ENCODE measurements around the gene PCDHGB1.
"Not testable (repeated sequence)": the region's sequence is repeated elsewhere in the genome, so short reads cannot be mapped to it uniquely, and the experiment has no call there.

The PCDHGB1 gene

DNA sequence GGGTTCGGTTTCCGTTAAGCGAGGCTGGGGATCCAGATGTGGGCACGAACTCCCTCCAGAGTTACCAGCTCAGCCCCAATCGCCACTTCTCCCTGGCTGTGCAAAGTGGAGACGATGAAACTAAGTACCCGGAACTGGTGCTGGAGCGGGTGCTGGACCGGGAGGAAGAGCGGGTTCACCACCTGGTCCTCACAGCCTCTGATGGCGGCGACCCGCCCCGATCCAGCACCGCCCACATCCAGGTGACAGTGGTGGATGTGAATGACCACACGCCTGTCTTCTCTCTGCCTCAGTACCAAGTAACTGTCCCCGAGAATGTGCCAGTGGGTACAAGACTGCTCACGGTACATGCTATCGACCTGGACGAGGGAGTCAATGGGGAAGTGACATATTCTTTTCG, 33.4 kb downstream of the PCDHGB1 start:
- no peak for DNase-seq (ENCODE audit: low spot score)

DNA sequence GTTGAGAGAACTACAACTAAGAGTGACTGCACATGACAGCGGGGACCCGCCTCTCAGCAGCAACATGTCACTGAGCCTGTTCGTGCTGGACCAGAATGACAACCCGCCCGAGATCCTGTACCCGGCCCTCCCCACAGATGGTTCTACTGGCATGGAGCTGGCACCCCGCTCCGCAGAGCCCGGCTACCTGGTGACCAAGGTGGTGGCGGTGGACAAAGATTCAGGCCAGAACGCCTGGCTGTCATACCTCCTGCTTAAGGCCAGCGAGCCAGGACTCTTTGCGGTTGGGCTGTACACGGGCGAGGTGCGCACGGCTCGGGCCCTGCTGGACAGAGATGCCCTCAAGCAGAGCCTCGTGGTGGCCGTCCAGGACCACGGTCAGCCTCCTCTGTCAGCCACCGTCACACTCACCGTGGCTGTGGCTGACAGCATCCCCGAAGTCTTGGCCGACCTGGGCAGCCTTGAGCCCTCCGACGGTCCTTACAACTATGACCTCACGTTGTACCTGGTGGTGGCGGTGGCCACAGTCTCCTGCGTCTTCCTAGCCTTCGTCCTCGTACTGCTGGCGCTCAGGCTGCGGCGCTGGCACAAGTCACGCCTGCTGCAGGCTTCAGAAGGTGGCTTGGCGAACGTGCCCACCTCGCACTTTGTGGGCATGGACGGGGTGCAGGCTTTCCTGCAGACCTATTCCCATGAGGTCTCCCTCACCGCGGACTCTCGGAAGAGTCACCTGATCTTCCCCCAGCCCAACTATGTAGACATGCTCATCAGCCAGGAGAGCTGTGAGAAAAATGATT, 34.8 kb downstream of the PCDHGB1 start:
- DNase-seq (ENCODE audit: low spot score): no peak

DNA sequence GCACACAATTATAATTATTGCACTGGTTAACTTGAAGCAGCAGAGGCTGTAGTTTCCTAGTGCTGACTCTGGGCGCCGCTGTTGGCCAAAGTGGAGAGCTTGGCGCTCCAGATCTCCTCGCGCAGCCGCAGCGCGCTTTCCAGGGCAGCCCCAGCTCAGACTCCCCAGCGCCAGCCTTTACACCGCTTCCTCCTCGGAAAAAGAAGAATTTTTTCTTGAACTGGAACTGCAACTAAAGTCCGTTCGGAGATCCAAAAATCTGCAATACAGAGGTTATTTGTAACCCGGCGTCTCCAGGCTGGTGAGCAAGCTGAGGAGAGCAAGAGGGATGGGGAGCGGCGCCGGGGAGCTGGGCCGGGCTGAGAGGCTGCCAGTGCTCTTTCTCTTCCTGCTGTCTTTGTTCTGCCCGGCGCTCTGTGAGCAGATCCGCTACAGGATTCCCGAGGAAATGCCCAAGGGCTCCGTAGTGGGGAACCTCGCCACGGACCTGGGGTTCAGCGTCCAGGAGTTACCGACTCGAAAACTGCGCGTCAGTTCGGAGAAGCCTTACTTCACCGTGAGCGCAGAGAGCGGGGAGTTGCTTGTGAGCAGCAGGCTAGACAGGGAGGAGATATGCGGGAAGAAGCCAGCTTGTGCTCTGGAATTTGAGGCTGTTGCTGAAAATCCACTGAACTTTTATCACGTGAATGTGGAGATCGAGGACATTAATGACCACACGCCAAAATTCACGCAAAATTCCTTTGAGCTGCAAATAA, 37.8 kb downstream of the PCDHGB1 start, which contains the start of gene PCDHGB4:
Gene PCDHGB4, plus strand, starts transcription at position 142 of the 755 bp plus-strand sequence. Its CDS starts 187 bp downstream, at position 329.
- DNase-seq (ENCODE audit: low spot score): not testable (repeated sequence)

DNA sequence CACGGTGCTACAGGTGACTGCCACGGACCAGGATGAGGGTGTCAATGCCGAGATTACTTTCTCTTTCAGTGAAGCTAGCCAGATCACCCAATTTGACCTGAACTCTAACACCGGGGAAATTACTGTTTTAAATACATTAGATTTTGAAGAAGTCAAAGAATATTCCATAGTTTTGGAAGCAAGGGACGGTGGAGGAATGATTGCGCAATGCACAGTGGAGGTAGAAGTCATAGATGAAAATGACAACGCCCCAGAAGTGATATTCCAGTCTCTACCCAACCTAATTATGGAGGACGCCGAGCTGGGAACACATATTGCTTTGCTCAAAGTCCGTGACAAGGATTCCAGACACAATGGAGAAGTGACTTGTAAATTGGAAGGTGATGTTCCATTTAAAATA, 38.8 kb downstream of the PCDHGB1 start:
- DNase-seq (ENCODE audit: low spot score): no peak

DNA sequence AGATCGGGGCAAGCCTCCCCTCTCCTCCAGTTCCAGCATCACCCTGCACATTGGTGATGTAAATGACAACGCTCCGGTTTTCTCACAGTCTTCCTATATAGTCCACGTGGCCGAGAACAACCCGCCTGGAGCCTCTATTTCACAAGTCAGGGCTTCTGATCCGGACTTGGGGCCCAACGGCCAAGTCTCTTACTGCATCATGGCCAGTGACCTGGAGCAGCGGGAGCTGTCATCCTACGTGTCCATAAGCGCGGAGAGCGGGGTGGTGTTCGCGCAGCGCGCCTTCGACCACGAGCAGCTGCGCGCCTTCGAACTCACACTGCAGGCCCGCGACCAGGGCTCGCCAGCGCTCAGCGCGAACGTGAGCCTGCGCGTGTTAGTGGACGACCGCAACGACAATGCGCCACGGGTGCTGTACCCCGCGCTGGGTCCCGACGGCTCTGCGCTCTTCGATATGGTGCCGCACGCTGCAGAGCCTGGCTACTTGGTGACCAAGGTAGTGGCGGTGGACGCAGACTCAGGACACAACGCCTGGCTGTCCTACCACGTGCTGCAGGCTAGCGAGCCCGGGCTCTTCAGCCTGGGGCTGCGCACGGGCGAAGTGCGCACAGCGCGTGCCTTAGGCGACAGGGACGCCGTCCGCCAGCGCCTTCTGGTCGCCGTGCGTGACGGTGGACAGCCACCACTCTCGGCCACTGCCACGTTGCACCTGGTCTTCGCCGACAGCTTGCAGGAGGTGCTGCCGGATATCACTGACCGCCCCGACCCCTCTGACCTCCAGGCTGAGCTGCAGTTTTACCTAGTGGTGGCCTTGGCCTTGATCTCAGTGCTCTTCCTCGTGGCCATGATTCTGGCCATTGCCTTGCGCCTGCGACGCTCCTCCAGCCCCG, 39.5 kb downstream of the PCDHGB1 start:
- DNase-seq (ENCODE audit: low spot score): no peak

DNA sequence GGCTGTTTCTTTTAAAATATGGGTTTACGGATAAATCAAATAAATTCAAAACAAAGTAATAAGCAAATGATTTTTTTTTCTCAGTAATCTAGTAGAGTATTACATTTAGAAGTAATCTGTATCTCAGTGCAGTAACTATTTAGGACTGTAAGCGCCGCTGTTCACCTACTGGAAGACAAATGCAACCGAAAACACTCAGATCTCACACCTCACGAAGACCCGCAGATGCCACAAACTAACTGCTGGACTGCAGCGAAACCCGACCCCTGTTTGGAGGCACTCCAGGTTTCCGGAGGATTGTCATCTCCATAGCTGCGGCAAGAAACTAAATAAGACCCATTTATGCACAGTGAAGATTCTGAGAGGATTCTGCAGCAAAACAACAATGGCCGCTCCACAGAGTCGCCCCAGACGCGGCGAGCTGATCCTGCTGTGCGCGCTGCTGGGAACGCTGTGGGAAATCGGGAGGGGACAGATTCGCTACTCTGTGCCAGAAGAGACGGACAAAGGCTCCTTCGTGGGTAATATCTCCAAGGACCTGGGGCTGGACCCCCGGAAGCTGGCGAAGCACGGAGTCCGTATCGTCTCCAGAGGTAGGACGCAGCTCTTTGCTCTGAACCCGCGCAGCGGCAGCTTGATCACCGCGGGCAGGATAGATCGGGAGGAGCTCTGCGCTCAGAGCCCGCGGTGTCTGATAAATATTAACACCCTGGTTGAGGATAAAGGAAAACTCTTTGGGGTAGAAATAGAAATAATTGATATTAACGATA, 42.7 kb downstream of the PCDHGB1 start, which contains the start of gene PCDHGA8:
Gene PCDHGA8, plus strand, starts transcription at position 205 of the 770 bp plus-strand sequence. Its CDS starts 181 bp downstream, at position 386.
- DNase-seq (ENCODE audit: low spot score): no peak

DNA sequence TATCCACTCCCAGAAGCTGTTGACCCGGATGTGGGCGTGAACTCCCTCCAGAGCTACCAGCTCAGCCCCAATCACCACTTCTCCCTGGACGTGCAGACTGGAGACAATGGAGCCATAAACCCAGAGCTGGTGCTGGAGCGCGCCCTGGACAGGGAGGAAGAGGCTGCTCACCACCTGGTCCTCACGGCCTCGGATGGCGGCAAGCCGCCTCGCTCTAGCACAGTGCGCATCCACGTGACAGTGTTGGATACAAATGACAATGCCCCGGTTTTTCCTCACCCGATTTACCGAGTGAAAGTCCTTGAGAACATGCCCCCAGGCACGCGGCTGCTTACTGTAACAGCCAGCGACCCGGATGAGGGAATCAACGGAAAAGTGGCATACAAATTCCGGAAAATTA, 43.4 kb downstream of the PCDHGB1 start:
- no peak for DNase-seq (ENCODE audit: low spot score)

DNA sequence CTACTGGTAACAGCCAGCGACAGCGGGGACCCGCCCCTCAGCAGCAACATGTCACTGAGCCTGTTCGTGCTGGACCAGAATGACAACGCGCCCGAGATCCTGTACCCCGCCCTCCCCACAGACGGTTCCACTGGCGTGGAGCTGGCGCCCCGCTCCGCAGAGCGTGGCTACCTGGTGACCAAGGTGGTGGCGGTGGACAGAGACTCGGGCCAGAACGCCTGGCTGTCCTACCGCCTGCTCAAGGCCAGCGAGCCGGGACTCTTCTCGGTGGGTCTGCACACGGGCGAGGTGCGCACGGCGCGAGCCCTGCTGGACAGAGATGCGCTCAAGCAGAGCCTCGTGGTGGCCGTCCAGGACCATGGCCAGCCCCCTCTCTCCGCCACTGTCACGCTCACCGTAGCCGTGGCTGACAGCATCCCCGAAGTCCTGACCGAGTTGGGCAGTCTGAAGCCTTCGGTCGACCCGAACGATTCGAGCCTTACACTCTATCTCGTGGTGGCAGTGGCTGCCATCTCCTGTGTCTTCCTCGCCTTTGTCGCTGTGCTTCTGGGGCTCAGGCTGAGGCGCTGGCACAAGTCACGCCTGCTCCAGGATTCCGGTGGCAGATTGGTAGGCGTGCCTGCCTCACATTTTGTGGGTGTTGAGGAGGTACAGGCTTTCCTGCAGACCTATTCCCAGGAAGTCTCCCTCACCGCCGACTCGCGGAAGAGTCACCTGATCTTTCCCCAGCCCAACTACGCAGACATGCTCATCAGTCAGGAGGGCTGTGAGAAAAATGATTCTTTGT, 44.7 kb downstream of the PCDHGB1 start:
- DNase-seq (ENCODE audit: low spot score): not testable (repeated sequence)

DNA sequence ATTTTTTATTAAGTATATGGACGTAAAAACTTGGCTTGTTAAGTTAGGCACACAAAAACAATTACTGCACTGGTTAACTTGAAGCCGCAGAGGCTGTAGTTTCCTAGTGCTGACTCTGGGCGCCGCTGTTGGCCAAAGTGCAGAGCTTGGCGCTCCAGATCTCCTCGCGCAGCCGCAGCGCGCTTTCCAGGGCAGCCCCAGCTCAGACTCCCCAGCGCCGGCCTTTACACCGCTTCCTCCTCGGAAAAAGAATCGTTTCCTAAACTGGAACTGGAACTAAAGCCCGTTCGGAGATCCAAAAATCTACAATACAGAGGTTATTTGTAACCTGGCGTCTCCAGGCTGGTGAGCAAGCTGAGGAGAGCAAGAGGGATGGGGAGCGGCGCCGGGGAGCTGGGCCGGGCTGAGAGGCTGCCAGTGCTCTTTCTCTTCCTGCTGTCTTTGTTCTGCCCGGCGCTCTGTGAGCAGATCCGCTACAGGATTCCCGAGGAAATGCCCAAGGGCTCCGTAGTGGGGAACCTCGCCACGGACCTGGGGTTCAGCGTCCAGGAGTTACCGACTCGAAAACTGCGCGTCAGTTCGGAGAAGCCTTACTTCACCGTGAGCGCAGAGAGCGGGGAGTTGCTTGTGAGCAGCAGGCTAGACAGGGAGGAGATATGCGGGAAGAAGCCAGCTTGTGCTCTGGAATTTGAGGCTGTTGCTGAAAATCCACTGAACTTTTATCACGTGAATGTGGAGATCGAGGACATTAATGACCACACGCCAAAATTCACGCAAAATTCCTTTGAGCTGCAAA, 48.1 kb downstream of the PCDHGB1 start, which contains the start of gene PCDHGB5:
Gene PCDHGB5, plus strand, starts transcription at position 192 of the 796 bp plus-strand sequence. Its CDS starts 181 bp downstream, at position 373.
- not testable (repeated sequence) for DNase-seq (ENCODE audit: low spot score)

DNA sequence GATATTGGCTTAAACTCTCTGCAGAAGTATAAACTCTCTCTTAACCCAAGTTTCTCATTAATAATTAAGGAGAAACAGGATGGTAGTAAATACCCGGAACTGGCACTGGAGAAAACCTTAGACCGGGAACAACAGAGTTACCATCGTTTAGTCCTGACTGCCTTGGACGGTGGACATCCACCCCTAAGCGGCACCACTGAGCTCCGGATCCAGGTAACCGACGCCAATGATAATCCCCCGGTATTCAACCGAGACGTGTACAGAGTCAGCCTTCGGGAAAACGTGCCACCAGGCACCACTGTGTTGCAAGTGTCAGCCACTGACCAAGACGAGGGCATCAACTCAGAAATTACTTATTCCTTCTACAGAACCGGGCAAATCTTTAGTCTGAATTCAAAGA, 48.7 kb downstream of the PCDHGB1 start:
- no peak for DNase-seq (ENCODE audit: low spot score)

DNA sequence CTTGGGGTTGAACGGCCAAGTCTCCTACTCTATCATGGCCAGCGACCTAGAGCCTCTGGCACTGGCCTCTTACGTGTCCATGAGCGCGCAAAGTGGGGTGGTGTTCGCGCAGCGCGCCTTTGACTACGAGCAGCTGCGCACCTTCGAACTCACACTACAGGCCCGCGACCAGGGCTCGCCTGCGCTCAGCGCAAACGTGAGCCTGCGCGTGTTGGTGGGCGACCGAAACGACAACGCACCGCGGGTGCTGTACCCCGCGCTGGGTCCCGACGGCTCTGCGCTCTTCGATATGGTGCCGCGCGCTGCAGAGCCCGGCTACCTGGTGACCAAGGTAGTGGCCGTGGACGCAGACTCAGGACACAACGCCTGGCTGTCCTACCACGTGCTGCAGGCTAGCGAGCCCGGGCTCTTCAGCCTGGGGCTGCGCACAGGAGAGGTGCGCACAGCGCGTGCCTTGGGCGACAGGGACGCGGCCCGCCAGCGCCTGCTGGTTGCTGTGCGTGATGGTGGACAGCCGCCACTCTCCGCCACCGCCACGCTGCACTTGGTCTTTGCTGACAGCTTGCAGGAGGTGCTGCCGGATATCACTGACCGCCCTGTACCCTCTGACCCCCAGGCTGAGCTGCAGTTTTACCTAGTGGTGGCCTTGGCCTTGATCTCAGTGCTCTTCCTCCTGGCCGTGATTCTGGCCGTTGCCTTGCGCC, 49.8 kb downstream of the PCDHGB1 start:
- DNase-seq (ENCODE audit: low spot score): no peak
